Natural killer cell (primary cell): ENCODE data around the gene CCR8. TPM values are rescaled to one million over a fixed set of nuclear protein-coding genes. Genes with fewer than 3 reads are reported as not detected.
"Not testable (repeated sequence)": the region's sequence is repeated elsewhere in the genome, so short reads cannot be mapped to it uniquely, and the experiment has no call there.

Experiments used
- ATAC-seq, 3 donors: fragments of 150-1000 bp in 2 of 3; fragments of 200-7000 bp in 1 of 3; cut with Tn5 transposase; 1 replicate in 1 of 3; 2 replicates in 2 of 3; pipeline ENCODE4 v1.10.0; 2021; ENCODE audit warnings: mild to moderate bottlenecking in 2 of 3, moderate library complexity in 2 of 3
- DNase-seq, 2 donors: peaks; one replicate each; pipeline versions ENCODE4 v3.0.0 to v3.0.0-alpha.2; 2013 to 2021; ENCODE audit warnings: mixed read lengths in 1 of 2
- H3K27ac ChIP-seq: one replicate; pipeline ENCODE4 v1.5.1; 2013; ENCODE audit warnings: mild to moderate bottlenecking, low read length
- H3K27me3 ChIP-seq: one replicate; pipeline ENCODE4 v1.6.1; 2013; ENCODE audit warnings: low read length; ENCODE audit not compliant: control insufficient read depth, insufficient read depth
- H3K36me3 ChIP-seq: one replicate; pipeline ENCODE4 v1.6.1; 2013; ENCODE audit warnings: low read length; ENCODE audit not compliant: control insufficient read depth, insufficient read depth
- H3K4me1 ChIP-seq: one replicate; pipeline ENCODE4 v1.6.1; 2013; ENCODE audit warnings: low read length; ENCODE audit not compliant: control insufficient read depth, insufficient read depth
- H3K4me3 ChIP-seq: one replicate; pipeline ENCODE4 v1.5.1; 2013; ENCODE audit warnings: low read length
- H3K9me3 ChIP-seq: one replicate; pipeline ENCODE4 v1.6.1; 2013; ENCODE audit warnings: low read length; ENCODE audit not compliant: control insufficient read depth, insufficient read depth
- H3K27ac Mint-ChIP-seq, 2 donors: one replicate each; pipeline ENCODE4 v1.8.0; 2022; ENCODE audit warnings: mild to moderate bottlenecking in 2 of 2, mixed read lengths in 2 of 2, moderate library complexity in 1 of 2
- H3K27me3 Mint-ChIP-seq, 2 donors: one replicate each; pipeline ENCODE4 v1.8.0; 2022; ENCODE audit warnings: low read depth in 2 of 2, mixed read lengths in 2 of 2
- H3K36me3 Mint-ChIP-seq: one replicate; pipeline ENCODE4 v1.8.0; 2022; ENCODE audit warnings: mixed read lengths
- H3K4me1 Mint-ChIP-seq, 2 donors: one replicate each; pipeline ENCODE4 v1.8.0; 2022; ENCODE audit warnings: mixed read lengths in 2 of 2
- H3K4me3 Mint-ChIP-seq: one replicate; pipeline ENCODE4 v1.8.0; 2022; ENCODE audit warnings: mild to moderate bottlenecking, moderate library complexity, mixed read lengths
- H3K9me3 Mint-ChIP-seq, 2 donors: one replicate each; pipeline ENCODE4 v1.8.0; 2022; ENCODE audit warnings: mixed read lengths in 2 of 2
- CTCF ChIP-seq: fragments of 200-600 bp; IDR thresholded peaks from one replicate; pipeline ENCODE4 v1.8.0; 2022; ENCODE audit warnings: antibody characterized with exemption
- WGBS: methylation state at CpG from one replicate; pipeline ENCODE4 v1.1.7; 2013; ENCODE audit warnings: missing lambda C conversion rate; ENCODE audit not compliant: insufficient coverage; 5-methylcytosine and 5-hydroxymethylcytosine counted together
- intact Hi-C: fragments of 100-400 bp; cut with micrococcal nuclease; formaldehyde crosslinking; loops from one replicate; pipeline ENCODE4 v1.14.2; 2022
- total RNA-seq, 4 donors: library from RNA; stranded (reverse); fragments of 120-200 nt in 1 of 4; gene quantifications; one replicate each; pipeline versions ENCODE4 v1.2.3 to v1.2.4, GENCODE V29; 2013 to 2022

Gene CCR8
- total RNA-seq, 3 donors from 2014 or later (not counting 1 experiment from before 2014, with no cell fraction given): 0.35 TPM; not detected in 2

- H3K9me3 Mint-ChIP-seq, H3K9me3 ChIP-seq, intact Hi-C loops, H3K36me3 Mint-ChIP-seq, DNase-seq, H3K36me3 ChIP-seq, H3K27me3 ChIP-seq, H3K27ac ChIP-seq, H3K4me3 Mint-ChIP-seq, H3K27me3 Mint-ChIP-seq, H3K4me3 ChIP-seq, H3K27ac Mint-ChIP-seq, ATAC-seq: not testable (repeated sequence)
- H3K4me1 Mint-ChIP-seq: peaks cover 30 to 39% of the 10 kb centered on the region in 2 donors
- H3K4me1 ChIP-seq: peaks cover 19% of the 10 kb centered on the region
- WGBS: 83% methylated on average over 2 of the region's 3 CpGs
These were observed 23.8 kb downstream of the CCR8 start for GRCh38 chr3:39353168-39353927.

GRCh38 chr3:39358333-39358732, 28.8 kb downstream of the CCR8 start:
- peaks cover 45% of the 10 kb centered on the region for H3K4me1 ChIP-seq
- no peaks in the 10 kb centered on the region for H3K36me3 Mint-ChIP-seq
- peaks cover 0 to 3% of the 10 kb centered on the region in 2 donors for H3K27me3 Mint-ChIP-seq
- 32% methylated on average over 3 of the region's 3 CpGs for WGBS
- peaks cover 47 to 64% of the 10 kb centered on the region in 2 donors for H3K4me1 Mint-ChIP-seq
- no peak overlapping the region for H3K4me3 ChIP-seq
- no peaks in the 10 kb centered on the region for H3K36me3 ChIP-seq
- H3K9me3 Mint-ChIP-seq: no peaks in the 10 kb centered on the region
- no peak for TF ChIP-seq CTCF
- H3K27ac ChIP-seq: no peak overlapping the region
- no peaks in the 10 kb centered on the region for H3K9me3 ChIP-seq
- no peaks in the 10 kb centered on the region for H3K27me3 ChIP-seq
- ATAC-seq (no peak), DNase-seq (peak in 1 of 2 donors; percentile 50)
- H3K4me3 Mint-ChIP-seq: peak overlapping the region; percentile 70
- H3K27ac Mint-ChIP-seq: peak overlapping the region; percentile 32 to 34
- intact Hi-C loops: no loop called here

GRCh38 chr3:39361252-39361927, 31.9 kb downstream of the CCR8 start:
- Mint-ChIP-seq H3K27ac (peak overlapping the region; percentile 69 to 90), H3K9me3 (no peaks in the 10 kb centered on the region), H3K4me3 (peak overlapping the region; percentile 78), H3K27me3 (no peaks in the 10 kb centered on the region), H3K36me3 (no peaks in the 10 kb centered on the region), H3K4me1 (peaks cover 51 to 68% of the 10 kb centered on the region in 2 donors)
- peak overlapping the region; percentile 19 for H3K4me3 ChIP-seq
- intact Hi-C loops: no loop called here
- no peaks in the 10 kb centered on the region for H3K36me3 ChIP-seq
- no peak for TF ChIP-seq CTCF
- peak overlapping the region; percentile 90 for H3K27ac ChIP-seq
- WGBS: 10% methylated on average over 8 of the region's 8 CpGs
- ATAC-seq: peak; percentile 83 to 93 (median 90)
- peak; percentile 46 to 72 for DNase-seq
- peaks cover 45% of the 10 kb centered on the region for H3K4me1 ChIP-seq
- no peaks in the 10 kb centered on the region for H3K9me3 ChIP-seq
- H3K27me3 ChIP-seq: no peaks in the 10 kb centered on the region

- no peaks in the 10 kb centered on the region for H3K9me3 Mint-ChIP-seq
- no peaks in the 10 kb centered on the region for H3K36me3 Mint-ChIP-seq
- TF ChIP-seq CTCF: no peak
- 57% methylated on average over 3 of the region's 3 CpGs for WGBS
- no peaks in the 10 kb centered on the region for H3K36me3 ChIP-seq
- intact Hi-C loops: no loop called here
- H3K27ac ChIP-seq: peak overlapping the region; percentile 90
- H3K27me3 ChIP-seq: no peaks in the 10 kb centered on the region
- H3K27me3 Mint-ChIP-seq: no peaks in the 10 kb centered on the region
- H3K4me1 Mint-ChIP-seq: peaks cover 48 to 64% of the 10 kb centered on the region in 2 donors
- no peaks in the 10 kb centered on the region for H3K9me3 ChIP-seq
- H3K4me1 ChIP-seq: peaks cover 45% of the 10 kb centered on the region
- ATAC-seq (no peak), DNase-seq (no peak)
- H3K4me3 Mint-ChIP-seq: peak overlapping the region; percentile 78
- no peak overlapping the region for H3K4me3 ChIP-seq
- H3K27ac Mint-ChIP-seq: peak overlapping the region; percentile 69 to 90
These were observed 32.7 kb downstream of the CCR8 start for GRCh38 chr3:39362192-39362591.
